H1 (cell line): ENCODE data around the gene OTUD1. TPM values are rescaled to one million over a fixed set of nuclear protein-coding genes. Genes with fewer than 3 reads are reported as not detected.

Experiments
- CEBPB ChIP-seq: IDR thresholded peaks from 2 replicates; pipeline ENCODE4 v1.6.1; 2012; ENCODE audit warnings: low read depth, low read length
- CHD2 ChIP-seq: IDR thresholded peaks from 2 replicates; pipeline ENCODE4 v1.6.1; 2012; ENCODE audit warnings: low read length, improper control_type of control experiment
- FOSL1 ChIP-seq: IDR thresholded peaks from 2 replicates; pipeline ENCODE4 v1.6.1; 2011; ENCODE audit warnings: mild to moderate bottlenecking, low read depth, low read length, moderate library complexity; ENCODE audit not compliant: insufficient read depth
- JUN ChIP-seq: IDR thresholded peaks from 2 replicates; pipeline ENCODE4 v1.6.1; 2011; ENCODE audit warnings: low read depth, mild to moderate bottlenecking, improper control_type of control experiment, low read length
- KDM4A ChIP-seq: IDR thresholded peaks from one replicate; pipeline ENCODE4 v1.7.1; 2012; ENCODE audit warnings: low read depth, mild to moderate bottlenecking, moderate library complexity, low read length, inconsistent platforms; ENCODE audit not compliant: severe bottlenecking
- MAFK ChIP-seq: IDR thresholded peaks from 2 replicates; pipeline ENCODE4 v1.6.1; 2012; ENCODE audit warnings: low read depth, mild to moderate bottlenecking, improper control_type of control experiment, low read length
- MAX ChIP-seq: IDR thresholded peaks from 2 replicates; pipeline ENCODE4 v1.6.1; 2012; ENCODE audit warnings: inconsistent platforms
- SAP30 ChIP-seq: fragments of 300-600 bp; sonication (generic); IDR thresholded peaks from 2 replicates; pipeline ENCODE4 v1.7.1; 2012; ENCODE audit warnings: low read length, moderate library complexity, mild to moderate bottlenecking, inconsistent platforms; ENCODE audit not compliant: insufficient read depth, insufficient replicate concordance
- SIRT6 ChIP-seq: IDR thresholded peaks from one replicate; pipeline ENCODE4 v1.7.1; 2012; ENCODE audit warnings: low read length, inconsistent platforms
- TAF7 ChIP-seq: optimal IDR thresholded peaks from 2 replicates; pipeline ENCODE3; 2011; ENCODE audit warnings: low read depth, mild to moderate bottlenecking, inconsistent platforms, low read length, moderate library complexity, borderline replicate concordance
- TBP ChIP-seq: IDR thresholded peaks from 2 replicates; pipeline ENCODE4 v1.6.1; 2011; ENCODE audit warnings: low read depth, low read length, improper control_type of control experiment
- polyA plus RNA-seq, 7 experiments: library from polyadenylated mRNA; depleted of rRNA in 3 of 7; stranded (reverse) in 5 of 7; unstranded in 2 of 7; fragments of >200 nt in 5 of 7; fragments of 200-250 nt in 2 of 7; gene quantifications; 1 replicate in 5 of 7; 2 replicates in 1 of 7; 4 replicates in 1 of 7; pipeline versions ENCODE4 v1.2.1 to v1.2.3, GENCODE V29; 2011 to 2013; ENCODE audit warnings: missing spikeins in 2 of 7, mixed read lengths in 2 of 7
- total RNA-seq: library from RNA; stranded (reverse); fragmentation: NEBNext Ultra II Directional; extraction: Animal tissue kit (Norgen Biotek cat#: 25700); gene quantifications from 2 replicates; pipeline ENCODE4 v1.2.1, GENCODE V29; 2021
- TF ChIP-seq, protein P1 (sequence below): fragments of 300-600 bp; sonication (generic); IDR thresholded peaks from 2 replicates; pipeline ENCODE4 v1.7.1; 2012; ENCODE audit warnings: low read length, moderate library complexity, mild to moderate bottlenecking, inconsistent platforms; ENCODE audit not compliant: insufficient replicate concordance

The OTUD1 gene
- total and polyA plus RNA-seq, 2 of the 8 experiments (the other 6 are each of a cell fraction or from before 2014, with no cell fraction given) = 1.3 to 7.1 TPM

DNA sequence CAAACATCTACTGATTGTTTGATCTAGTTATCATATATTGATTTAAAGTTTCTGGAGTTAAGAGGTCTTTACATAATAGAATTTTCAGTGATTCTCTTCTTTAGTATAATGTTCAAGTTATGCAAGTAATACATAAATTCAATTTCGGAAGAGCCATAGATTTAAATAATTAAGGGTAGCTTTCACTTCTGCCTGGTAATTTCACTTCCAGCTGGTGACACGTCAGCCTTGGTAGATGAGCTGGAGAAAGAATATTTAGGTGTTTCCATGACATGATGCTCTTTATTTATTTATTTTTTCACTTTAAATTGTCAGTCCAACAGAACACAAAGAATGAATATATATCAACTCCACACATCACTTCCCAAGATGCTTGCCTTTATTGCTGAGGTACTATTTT, 5.2 kb upstream of the OTUD1 start (continued):
- TF ChIP-seq, protein P1, sequence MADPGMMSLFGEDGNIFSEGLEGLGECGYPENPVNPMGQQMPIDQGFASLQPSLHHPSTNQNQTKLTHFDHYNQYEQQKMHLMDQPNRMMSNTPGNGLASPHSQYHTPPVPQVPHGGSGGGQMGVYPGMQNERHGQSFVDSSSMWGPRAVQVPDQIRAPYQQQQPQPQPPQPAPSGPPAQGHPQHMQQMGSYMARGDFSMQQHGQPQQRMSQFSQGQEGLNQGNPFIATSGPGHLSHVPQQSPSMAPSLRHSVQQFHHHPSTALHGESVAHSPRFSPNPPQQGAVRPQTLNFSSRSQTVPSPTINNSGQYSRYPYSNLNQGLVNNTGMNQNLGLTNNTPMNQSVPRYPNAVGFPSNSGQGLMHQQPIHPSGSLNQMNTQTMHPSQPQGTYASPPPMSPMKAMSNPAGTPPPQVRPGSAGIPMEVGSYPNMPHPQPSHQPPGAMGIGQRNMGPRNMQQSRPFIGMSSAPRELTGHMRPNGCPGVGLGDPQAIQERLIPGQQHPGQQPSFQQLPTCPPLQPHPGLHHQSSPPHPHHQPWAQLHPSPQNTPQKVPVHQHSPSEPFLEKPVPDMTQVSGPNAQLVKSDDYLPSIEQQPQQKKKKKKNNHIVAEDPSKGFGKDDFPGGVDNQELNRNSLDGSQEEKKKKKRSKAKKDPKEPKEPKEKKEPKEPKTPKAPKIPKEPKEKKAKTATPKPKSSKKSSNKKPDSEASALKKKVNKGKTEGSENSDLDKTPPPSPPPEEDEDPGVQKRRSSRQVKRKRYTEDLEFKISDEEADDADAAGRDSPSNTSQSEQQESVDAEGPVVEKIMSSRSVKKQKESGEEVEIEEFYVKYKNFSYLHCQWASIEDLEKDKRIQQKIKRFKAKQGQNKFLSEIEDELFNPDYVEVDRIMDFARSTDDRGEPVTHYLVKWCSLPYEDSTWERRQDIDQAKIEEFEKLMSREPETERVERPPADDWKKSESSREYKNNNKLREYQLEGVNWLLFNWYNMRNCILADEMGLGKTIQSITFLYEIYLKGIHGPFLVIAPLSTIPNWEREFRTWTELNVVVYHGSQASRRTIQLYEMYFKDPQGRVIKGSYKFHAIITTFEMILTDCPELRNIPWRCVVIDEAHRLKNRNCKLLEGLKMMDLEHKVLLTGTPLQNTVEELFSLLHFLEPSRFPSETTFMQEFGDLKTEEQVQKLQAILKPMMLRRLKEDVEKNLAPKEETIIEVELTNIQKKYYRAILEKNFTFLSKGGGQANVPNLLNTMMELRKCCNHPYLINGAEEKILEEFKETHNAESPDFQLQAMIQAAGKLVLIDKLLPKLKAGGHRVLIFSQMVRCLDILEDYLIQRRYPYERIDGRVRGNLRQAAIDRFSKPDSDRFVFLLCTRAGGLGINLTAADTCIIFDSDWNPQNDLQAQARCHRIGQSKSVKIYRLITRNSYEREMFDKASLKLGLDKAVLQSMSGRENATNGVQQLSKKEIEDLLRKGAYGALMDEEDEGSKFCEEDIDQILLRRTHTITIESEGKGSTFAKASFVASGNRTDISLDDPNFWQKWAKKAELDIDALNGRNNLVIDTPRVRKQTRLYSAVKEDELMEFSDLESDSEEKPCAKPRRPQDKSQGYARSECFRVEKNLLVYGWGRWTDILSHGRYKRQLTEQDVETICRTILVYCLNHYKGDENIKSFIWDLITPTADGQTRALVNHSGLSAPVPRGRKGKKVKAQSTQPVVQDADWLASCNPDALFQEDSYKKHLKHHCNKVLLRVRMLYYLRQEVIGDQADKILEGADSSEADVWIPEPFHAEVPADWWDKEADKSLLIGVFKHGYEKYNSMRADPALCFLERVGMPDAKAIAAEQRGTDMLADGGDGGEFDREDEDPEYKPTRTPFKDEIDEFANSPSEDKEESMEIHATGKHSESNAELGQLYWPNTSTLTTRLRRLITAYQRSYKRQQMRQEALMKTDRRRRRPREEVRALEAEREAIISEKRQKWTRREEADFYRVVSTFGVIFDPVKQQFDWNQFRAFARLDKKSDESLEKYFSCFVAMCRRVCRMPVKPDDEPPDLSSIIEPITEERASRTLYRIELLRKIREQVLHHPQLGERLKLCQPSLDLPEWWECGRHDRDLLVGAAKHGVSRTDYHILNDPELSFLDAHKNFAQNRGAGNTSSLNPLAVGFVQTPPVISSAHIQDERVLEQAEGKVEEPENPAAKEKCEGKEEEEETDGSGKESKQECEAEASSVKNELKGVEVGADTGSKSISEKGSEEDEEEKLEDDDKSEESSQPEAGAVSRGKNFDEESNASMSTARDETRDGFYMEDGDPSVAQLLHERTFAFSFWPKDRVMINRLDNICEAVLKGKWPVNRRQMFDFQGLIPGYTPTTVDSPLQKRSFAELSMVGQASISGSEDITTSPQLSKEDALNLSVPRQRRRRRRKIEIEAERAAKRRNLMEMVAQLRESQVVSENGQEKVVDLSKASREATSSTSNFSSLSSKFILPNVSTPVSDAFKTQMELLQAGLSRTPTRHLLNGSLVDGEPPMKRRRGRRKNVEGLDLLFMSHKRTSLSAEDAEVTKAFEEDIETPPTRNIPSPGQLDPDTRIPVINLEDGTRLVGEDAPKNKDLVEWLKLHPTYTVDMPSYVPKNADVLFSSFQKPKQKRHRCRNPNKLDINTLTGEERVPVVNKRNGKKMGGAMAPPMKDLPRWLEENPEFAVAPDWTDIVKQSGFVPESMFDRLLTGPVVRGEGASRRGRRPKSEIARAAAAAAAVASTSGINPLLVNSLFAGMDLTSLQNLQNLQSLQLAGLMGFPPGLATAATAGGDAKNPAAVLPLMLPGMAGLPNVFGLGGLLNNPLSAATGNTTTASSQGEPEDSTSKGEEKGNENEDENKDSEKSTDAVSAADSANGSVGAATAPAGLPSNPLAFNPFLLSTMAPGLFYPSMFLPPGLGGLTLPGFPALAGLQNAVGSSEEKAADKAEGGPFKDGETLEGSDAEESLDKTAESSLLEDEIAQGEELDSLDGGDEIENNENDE = no peak
- TF ChIP-seq MAFK = no peak
- no peak for TF ChIP-seq TAF7
- no peak for TF ChIP-seq SIRT6
- TF ChIP-seq CHD2 = no peak
- no peak for TF ChIP-seq JUN
- no peak for TF ChIP-seq CEBPB
- TF ChIP-seq MAX = no peak
- TF ChIP-seq FOSL1 = no peak
- no peak for TF ChIP-seq KDM4A
- TF ChIP-seq SAP30 = no peak
- no peak for TF ChIP-seq TBP
